ENCODE measurements around the gene MGAT3. TPM values are rescaled to one million over a fixed set of nuclear protein-coding genes. Genes with fewer than 3 reads are reported as not detected.
A peak's percentile ranks its signal among the peaks of the same experiment; 100 is the strongest.
"Not testable (repeated sequence)": the region's sequence is repeated elsewhere in the genome, so short reads cannot be mapped to it uniquely, and the experiment has no call there.

The MGAT3 gene
- total RNA-seq, 1 donor from 2014 or later, result 47.0 TPM

DNA sequence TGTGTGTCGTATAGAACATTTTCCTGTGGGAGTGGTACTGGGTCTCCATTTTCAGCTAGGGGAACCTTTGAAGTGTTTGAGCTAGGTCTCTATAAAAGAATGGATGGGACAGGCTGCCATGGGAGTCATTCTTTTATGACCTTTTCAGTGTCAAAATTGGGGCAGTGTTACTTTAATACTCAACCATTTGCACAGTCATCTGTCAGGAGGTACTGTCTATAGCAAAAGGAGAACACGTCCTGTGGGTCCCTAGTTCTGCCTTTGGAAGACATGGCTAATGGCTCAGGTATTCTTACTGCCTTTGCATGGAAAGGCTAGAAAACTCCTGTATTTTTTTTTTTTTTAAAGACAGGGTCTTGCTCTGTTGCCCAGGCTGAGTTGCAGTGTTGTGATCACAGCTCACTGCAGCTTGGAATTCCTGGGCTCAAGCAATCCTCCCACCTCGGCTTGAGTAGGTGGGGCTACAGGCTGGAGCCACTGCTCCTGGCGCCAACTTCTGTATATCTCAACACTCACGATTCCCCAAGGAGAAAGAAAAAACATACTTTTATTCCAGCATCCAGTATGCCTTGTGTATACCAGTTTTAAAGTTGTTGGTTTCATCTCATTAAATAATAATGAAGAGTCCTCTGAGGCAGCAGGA is 61.5 kb downstream of the MGAT3 start:
- Mint-ChIP-seq H3K27me3 (peaks cover 4% of the 10 kb centered on the region), H3K9me3 (no peaks in the 10 kb centered on the region), H3K4me3 (peak overlapping the region; percentile 100), H3K4me1 (ENCODE audit: unreplicated experiment) (peaks cover 36% of the 10 kb centered on the region), H3K27ac (peak overlapping the region; percentile 100), H3K36me3 (peaks cover 40% of the 10 kb centered on the region)
- TF ChIP-seq, protein P1, sequence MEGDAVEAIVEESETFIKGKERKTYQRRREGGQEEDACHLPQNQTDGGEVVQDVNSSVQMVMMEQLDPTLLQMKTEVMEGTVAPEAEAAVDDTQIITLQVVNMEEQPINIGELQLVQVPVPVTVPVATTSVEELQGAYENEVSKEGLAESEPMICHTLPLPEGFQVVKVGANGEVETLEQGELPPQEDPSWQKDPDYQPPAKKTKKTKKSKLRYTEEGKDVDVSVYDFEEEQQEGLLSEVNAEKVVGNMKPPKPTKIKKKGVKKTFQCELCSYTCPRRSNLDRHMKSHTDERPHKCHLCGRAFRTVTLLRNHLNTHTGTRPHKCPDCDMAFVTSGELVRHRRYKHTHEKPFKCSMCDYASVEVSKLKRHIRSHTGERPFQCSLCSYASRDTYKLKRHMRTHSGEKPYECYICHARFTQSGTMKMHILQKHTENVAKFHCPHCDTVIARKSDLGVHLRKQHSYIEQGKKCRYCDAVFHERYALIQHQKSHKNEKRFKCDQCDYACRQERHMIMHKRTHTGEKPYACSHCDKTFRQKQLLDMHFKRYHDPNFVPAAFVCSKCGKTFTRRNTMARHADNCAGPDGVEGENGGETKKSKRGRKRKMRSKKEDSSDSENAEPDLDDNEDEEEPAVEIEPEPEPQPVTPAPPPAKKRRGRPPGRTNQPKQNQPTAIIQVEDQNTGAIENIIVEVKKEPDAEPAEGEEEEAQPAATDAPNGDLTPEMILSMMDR (conservative IDR thresholded peaks at IDR 0.05), result no peak
- no peak for DNase-seq (ENCODE audit: extremely low spot score, unreplicated experiment)

GRCh38 chr22:39518996-39519680 is 62.3 kb downstream of the MGAT3 start:
- H3K27ac Mint-ChIP-seq, result peak overlapping the region; percentile 100
- TF ChIP-seq, protein P1 (conservative IDR thresholded peaks at IDR 0.05), result no peak
- peak overlapping the region; percentile 100 for H3K4me3 Mint-ChIP-seq
- DNase-seq (ENCODE audit: extremely low spot score, unreplicated experiment), result no peak
- H3K36me3 Mint-ChIP-seq, result peaks cover 43% of the 10 kb centered on the region
- H3K9me3 Mint-ChIP-seq, result no peaks in the 10 kb centered on the region
- H3K27me3 Mint-ChIP-seq, result peaks cover 4% of the 10 kb centered on the region
- peaks cover 38% of the 10 kb centered on the region for H3K4me1 Mint-ChIP-seq (ENCODE audit: unreplicated experiment)

GRCh38 chr22:39519681-39520225 is 62.9 kb downstream of the MGAT3 start:
- TF ChIP-seq, protein P1 (conservative IDR thresholded peaks at IDR 0.05), result peak; percentile 53

GRCh38 chr22:39520226-39521105 is 63.7 kb downstream of the MGAT3 start, which contains the start of gene ATF4:
Gene ATF4, plus strand, starts transcription at chr22:39520562. Its CDS starts 884 bp downstream, at chr22:39521446.
- H3K36me3 Mint-ChIP-seq, result peaks cover 42% of the 10 kb centered on the region
- peak within 1 kb of the TSS; percentile 100 for H3K27ac Mint-ChIP-seq
- TF ChIP-seq, protein P1 (conservative IDR thresholded peaks at IDR 0.05), result no peak
- peak within 1 kb of the TSS; percentile 100 for H3K4me3 Mint-ChIP-seq
- peaks cover 4% of the 10 kb centered on the region for H3K27me3 Mint-ChIP-seq
- H3K9me3 Mint-ChIP-seq, result no peaks in the 10 kb centered on the region
- H3K4me1 Mint-ChIP-seq (ENCODE audit: unreplicated experiment), result peaks cover 46% of the 10 kb centered on the region
- DNase-seq (ENCODE audit: extremely low spot score, unreplicated experiment), result peak; percentile 90

More at GRCh38 chr22:39519681-39520225, 62.9 kb downstream of the MGAT3 start:
- H3K27me3 Mint-ChIP-seq, result peaks cover 4% of the 10 kb centered on the region
- peaks cover 41% of the 10 kb centered on the region for H3K36me3 Mint-ChIP-seq
- peak overlapping the region; percentile 100 for H3K4me3 Mint-ChIP-seq
- peaks cover 42% of the 10 kb centered on the region for H3K4me1 Mint-ChIP-seq (ENCODE audit: unreplicated experiment)
- peak; percentile 95 for DNase-seq (ENCODE audit: extremely low spot score, unreplicated experiment)
- H3K9me3 Mint-ChIP-seq, result no peaks in the 10 kb centered on the region
- peak overlapping the region; percentile 100 for H3K27ac Mint-ChIP-seq

DNA sequence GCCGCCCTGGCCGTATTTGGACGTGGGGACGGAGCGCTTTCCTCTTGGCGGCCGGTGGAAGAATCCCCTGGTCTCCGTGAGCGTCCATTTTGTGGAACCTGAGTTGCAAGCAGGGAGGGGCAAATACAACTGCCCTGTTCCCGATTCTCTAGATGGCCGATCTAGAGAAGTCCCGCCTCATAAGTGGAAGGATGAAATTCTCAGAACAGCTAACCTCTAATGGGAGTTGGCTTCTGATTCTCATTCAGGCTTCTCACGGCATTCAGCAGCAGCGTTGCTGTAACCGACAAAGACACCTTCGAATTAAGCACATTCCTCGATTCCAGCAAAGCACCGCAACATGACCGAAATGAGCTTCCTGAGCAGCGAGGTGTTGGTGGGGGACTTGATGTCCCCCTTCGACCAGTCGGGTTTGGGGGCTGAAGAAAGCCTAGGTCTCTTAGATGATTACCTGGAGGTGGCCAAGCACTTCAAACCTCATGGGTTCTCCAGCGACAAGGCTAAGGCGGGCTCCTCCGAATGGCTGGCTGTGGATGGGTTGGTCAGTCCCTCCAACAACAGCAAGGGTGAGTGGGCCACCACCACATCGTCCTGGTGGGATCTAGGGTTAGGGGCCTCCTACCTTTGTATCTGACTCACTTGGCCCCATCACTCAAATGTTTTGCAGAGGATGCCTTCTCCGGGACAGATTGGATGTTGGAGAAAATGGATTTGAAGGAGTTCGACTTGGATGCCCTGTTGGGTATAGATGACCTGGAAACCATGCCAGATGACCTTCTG is 64.5 kb downstream of the MGAT3 start:
- peaks cover 37% of the 10 kb centered on the region for H3K36me3 Mint-ChIP-seq
- H3K9me3 Mint-ChIP-seq; DNase-seq (ENCODE audit: extremely low spot score, unreplicated experiment); H3K27me3 Mint-ChIP-seq: not testable (repeated sequence)
- peak overlapping the region; percentile 100 for H3K4me3 Mint-ChIP-seq
- H3K4me1 Mint-ChIP-seq (ENCODE audit: unreplicated experiment), result peaks cover 46% of the 10 kb centered on the region
- H3K27ac Mint-ChIP-seq, result peak overlapping the region; percentile 100

- Mint-ChIP-seq H3K36me3 (peaks cover 37% of the 10 kb centered on the region), H3K4me1 (ENCODE audit: unreplicated experiment) (peaks cover 46% of the 10 kb centered on the region)
- H3K27me3 Mint-ChIP-seq, result not testable (repeated sequence)
Measured at GRCh38 chr22:39522091-39522490, 65.3 kb downstream of the MGAT3 start.

More at GRCh38 chr22:39522091-39522490, 65.3 kb downstream of the MGAT3 start:
- not testable (repeated sequence) for DNase-seq (ENCODE audit: extremely low spot score, unreplicated experiment); H3K9me3 Mint-ChIP-seq
- Mint-ChIP-seq H3K27ac (peak overlapping the region; percentile 100), H3K4me3 (peak overlapping the region; percentile 100)

All from type B pancreatic cell (in vitro differentiated cells).